BJ (cell line): ENCODE measurements around the gene GRIK3. TPM values are rescaled to one million over a fixed set of nuclear protein-coding genes. Genes with fewer than 3 reads are reported as not detected.

Source experiments
- CTCF ChIA-PET: fragments of 350-600 bp; formaldehyde crosslinking; extraction: SDS; loops from one replicate; lab custom pipeline; 2021; ENCODE audit warnings: antibody characterized with exemption, inconsistent platforms; lab: Yijun Ruan, JAX
- POLR2A ChIA-PET: fragments of 300-600 bp; sonication (Branson Sonifier 250); formaldehyde crosslinking; extraction: SDS; loops from one replicate; lab custom pipeline; 2021; ENCODE audit warnings: antibody characterized with exemption; lab: Charles Lee
- DNase-seq: peaks from one replicate; pipeline ENCODE4 v3.0.0-alpha.2; 2011; ENCODE audit warnings: low read depth
- H3K27me3 ChIP-seq: 2 replicates; pipeline ENCODE4 v1.6.0; 2011; ENCODE audit warnings: low read length; ENCODE audit not compliant: control insufficient read depth, insufficient read depth
- H3K36me3 ChIP-seq: 2 replicates; pipeline ENCODE4 v1.5.1; 2011; ENCODE audit warnings: low read length; ENCODE audit not compliant: control insufficient read depth, insufficient read depth
- H3K4me3 ChIP-seq: 2 replicates; pipeline ENCODE4 v1.5.1; 2011; ENCODE audit warnings: low read depth, mild to moderate bottlenecking, control low read depth, low read length
- polyA plus RNA-seq: library from polyadenylated mRNA; depleted of rRNA; stranded (reverse); fragments of >200 nt; gene quantifications from 2 replicates; pipeline ENCODE4 v1.2.3, GENCODE V29; 2011
- TF ChIP-seq, protein P1 (sequence below): IDR thresholded peaks from 2 replicates; pipeline ENCODE4 v1.5.1; 2011; ENCODE audit warnings: low read depth, mild to moderate bottlenecking, control low read depth, inconsistent platforms, low read length, moderate library complexity; ENCODE audit not compliant: insufficient read depth

The GRIK3 gene
- polyA plus RNA-seq, 1 experiment: not detected

- ChIA-PET CTCF (no interaction called here), POLR2A (no interaction called here)
- no peaks in the 10 kb centered on the region for H3K27me3 ChIP-seq
- TF ChIP-seq, protein P1, sequence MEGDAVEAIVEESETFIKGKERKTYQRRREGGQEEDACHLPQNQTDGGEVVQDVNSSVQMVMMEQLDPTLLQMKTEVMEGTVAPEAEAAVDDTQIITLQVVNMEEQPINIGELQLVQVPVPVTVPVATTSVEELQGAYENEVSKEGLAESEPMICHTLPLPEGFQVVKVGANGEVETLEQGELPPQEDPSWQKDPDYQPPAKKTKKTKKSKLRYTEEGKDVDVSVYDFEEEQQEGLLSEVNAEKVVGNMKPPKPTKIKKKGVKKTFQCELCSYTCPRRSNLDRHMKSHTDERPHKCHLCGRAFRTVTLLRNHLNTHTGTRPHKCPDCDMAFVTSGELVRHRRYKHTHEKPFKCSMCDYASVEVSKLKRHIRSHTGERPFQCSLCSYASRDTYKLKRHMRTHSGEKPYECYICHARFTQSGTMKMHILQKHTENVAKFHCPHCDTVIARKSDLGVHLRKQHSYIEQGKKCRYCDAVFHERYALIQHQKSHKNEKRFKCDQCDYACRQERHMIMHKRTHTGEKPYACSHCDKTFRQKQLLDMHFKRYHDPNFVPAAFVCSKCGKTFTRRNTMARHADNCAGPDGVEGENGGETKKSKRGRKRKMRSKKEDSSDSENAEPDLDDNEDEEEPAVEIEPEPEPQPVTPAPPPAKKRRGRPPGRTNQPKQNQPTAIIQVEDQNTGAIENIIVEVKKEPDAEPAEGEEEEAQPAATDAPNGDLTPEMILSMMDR: no peak
- no peak overlapping the region for H3K4me3 ChIP-seq
- DNase-seq: no peak
- no peaks in the 10 kb centered on the region for H3K36me3 ChIP-seq
Observed at GRCh38 chr1:36881068-36881405, 153.3 kb downstream of the GRIK3 start.

DNA sequence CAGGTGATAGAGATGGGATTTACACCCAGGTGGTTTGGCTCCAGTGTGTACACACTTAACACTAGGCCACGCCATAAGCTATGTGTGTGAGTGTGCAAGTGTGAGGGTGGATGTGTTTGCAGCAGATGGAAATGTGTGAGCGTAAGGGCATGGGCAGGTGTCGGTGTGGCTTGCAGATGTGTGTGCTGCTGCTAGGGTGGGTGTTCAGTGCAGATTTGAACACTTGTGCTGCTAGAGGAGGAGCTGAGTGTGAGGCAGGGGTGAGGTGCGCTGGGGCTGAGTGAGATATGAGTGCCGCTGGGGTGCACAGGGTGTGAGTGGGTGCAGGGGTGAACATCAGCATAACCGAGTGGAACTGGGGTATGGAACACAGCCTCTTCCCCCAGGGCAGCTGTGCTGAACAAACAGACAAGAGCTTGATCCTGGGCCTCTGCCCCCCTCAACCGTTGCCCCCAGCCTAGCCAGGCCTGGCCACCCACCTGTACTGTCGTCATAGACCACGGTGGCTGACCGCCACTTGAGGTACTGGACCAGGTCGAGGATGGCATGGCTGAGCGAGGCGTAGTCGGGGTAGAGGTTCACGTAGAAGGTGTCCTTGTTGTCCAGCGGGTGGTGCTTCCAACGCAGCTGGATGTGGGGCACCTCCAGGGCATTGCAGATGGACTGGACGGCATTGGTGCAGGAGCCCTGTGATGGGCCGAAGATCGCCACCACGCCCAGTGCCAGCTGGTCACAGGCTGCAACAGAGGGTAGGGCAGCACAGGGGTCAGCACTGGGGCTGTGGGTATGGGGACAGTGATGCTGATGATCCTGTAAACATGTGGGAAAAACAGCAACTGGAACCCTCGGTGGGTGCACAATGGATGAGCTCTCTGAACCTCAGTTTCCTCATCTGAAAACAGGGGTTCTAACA, 153.9 kb downstream of the GRIK3 start:
- TF ChIP-seq, protein P1: no peak
- ChIA-PET POLR2A (no interaction called here), CTCF (no interaction called here)
- no peak for DNase-seq
- H3K27me3 ChIP-seq: no peaks in the 10 kb centered on the region
- no peak overlapping the region for H3K4me3 ChIP-seq
- no peaks in the 10 kb centered on the region for H3K36me3 ChIP-seq

- CTCF ChIA-PET: no interaction called here
- TF ChIP-seq, protein P1: no peak
- H3K36me3 ChIP-seq: no peaks in the 10 kb centered on the region
Observed at GRCh38 chr1:36879613-36880012, 154.7 kb downstream of the GRIK3 start.

GRCh38 chr1:36876990-36877389, 157.3 kb downstream of the GRIK3 start:
- Histone ChIP-seq H3K36me3 (no peaks in the 10 kb centered on the region), H3K27me3 (no peaks in the 10 kb centered on the region), H3K4me3 (no peak overlapping the region)
- ChIA-PET POLR2A (no interaction called here), CTCF (no interaction called here)
- no peak for DNase-seq
- TF ChIP-seq, protein P1: no peak

More at GRCh38 chr1:36879613-36880012, 154.7 kb downstream of the GRIK3 start:
- no peak for DNase-seq
- H3K4me3 ChIP-seq: no peak overlapping the region
- H3K27me3 ChIP-seq: no peaks in the 10 kb centered on the region
- POLR2A ChIA-PET: no interaction called here

- POLR2A ChIA-PET: no interaction called here
- TF ChIP-seq, protein P1: no peak
- H3K27me3 ChIP-seq: no peaks in the 10 kb centered on the region
- H3K36me3 ChIP-seq: no peaks in the 10 kb centered on the region
- CTCF ChIA-PET: no interaction called here
- H3K4me3 ChIP-seq: no peak overlapping the region
- DNase-seq: no peak
Observed at GRCh38 chr1:36874271-36875060, 159.8 kb downstream of the GRIK3 start.
